Cortex of kidney (tissue), 1 donor: ENCODE results near the gene RAVER1.

Experiments
- DNase-seq: peaks from one replicate; lab custom pipeline; 2025; lab: John Stamatoyannopoulos, UW

Gene RAVER1

DNA sequence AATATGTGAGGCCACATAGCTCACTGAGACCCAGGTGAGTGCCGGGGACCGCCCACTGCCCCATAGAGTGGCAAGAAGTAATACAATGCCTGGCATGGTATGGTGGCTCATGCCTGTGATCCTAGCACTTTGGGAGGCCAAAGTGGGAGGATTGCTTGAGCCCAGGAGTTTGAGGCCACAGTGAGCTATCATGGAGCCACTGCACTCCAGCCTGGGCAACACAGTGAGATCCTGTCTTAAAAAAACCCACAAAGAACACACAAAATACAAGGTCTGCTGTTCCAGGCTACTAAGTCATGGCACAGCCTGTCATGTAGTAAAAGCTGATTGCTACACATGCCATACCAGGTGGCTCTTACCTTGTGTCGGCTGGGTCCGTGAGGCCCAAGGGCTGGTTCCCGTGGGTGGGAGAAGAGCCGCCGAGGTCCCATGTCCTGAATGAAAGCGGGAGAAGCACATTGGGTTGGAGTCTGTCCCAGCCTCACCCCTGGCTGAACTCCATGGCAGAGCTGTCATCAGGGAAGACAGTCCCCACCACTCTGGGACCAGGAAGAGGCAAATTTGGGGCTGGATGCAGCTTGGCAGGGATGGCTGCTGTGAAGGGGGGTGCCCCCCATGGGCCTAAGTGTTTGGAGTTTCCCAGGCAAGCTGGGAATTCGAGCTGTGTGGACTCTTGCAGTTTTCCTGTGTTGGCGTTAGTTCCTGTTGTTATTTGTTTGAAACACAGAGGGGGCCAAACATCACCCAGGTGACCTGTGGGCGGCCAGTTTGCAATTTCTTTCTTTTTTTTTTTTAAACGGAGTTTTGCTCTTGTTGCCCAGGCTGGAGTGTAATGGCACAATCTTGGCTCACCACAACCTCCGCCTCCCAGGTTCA, 14.3 kb downstream of the RAVER1 start:
- DNase-seq, result no peak

DNA sequence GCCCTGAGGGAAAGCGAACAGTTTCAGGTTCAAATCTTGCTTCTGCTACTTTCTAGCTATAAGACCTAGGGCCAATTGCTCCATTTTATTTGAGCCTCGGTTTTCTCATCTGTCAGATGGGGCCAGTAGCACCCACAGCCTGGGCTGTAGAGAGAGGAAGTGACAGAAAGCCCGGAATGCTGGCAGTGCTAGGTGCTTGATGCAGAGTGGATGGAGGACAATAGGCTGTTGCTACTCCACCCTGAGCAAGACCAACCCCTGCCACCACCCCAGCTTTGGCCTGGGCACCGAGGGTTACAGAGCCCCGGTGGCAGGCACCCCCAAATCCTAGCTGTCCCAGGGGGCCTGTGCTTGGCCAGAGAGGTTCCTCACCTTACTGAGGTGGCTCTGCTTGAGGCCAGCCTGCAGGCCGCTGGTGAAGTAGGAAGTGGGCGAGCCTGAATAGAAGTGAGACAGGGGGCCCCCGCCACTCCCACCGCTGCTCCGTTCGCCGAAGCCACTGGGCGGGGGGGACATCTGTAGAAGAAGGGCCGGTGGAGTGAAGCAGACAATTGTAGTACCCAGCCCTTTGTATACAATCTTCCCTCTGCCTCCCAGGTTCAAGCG, 15.4 kb downstream of the RAVER1 start:
- DNase-seq, result no peak

- DNase-seq, result no peak
These were observed 16.1 kb downstream of the RAVER1 start for GRCh38 chr19:10317045-10317856.

DNA sequence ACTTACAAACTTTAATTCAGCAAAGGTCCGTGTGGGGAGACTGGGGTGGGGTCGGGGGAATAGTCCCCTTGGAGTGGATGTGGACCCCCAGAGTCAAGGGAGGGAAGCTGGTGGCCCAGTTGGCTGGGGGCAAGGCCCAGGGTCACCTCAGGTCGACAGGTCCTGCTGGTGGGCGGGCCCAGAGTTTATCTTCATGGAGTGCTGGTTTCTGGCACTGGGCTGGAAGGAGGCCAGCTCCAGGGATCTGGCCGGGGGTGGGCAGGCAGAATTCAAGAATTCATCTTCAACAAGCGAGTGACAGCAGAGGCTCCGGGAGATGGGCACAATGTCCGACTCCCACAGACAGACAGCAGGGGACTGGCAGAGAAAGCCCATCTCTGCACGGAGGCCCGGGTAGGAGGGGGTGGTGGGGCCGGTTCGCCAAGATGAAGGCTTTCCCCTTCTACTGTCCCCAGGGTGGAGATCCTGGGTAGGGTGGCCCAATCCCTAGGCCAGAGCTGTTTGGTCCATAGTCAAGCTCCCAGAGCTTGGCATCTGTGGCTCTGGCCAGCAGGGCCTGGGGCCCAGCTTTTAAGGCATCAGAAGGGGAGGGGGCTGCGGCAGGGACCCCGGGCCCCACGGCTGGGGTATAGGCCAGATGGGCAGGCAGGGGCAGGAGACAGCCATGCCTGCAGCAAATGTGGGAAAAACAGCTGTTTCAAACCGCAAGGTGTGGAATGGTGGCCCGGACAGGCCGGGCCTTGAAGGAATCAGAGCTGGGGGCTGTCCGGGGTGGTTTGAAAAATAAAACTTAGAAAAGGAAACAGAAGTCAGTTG, 16.9 kb downstream of the RAVER1 start:
- DNase-seq, result no peak

DNA sequence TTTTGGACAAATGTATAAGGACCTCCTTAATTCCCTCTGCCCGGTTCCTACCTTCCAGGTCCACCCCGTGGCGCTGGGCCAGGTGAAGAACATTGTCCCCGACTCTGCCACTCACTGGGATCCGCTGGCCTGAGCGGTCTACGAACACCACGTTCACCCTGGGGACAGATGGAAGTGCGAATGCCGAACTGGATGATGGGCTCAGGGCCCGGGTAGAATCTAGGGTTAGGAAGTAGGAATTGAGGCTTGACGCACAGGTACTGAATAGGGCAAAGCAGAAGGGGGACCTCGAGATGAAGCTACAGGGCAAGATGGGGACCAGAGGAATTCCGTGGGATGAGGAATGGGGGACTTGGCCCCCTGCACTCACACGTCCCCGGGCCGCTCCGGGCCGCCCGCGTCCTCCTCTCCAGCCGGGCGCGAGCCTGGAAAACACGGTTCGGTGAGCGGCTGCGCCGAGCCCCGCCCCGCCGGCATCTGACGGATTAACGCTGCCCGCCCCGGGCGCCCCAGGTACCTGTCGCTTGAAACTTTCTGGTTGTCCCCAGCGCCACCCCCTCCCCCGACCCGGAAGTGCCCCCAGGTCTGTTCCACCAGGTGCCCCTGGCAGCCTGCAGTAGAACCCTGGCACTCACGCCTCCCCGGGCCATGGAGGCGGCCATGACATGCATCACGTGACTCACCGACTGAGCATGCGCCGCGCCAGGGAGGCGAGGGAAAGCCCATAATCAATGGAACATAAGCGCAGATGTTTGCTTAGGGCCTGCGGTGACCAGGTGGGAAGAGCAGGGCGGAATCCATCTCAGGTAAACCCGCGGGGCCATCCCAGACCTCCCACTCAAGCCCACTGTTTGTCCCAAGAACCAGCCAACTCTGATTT, 17.8 kb downstream of the RAVER1 start, which contains the start of gene FDX2:
Gene FDX2 (minus strand): TSS at position 681 of the 880 bp plus-strand sequence. CDS start 19 bp downstream, at position 662.
- no peak for DNase-seq

GRCh38 chr19:10309423-10309822, 23.9 kb downstream of the RAVER1 start, which contains the start of gene ZGLP1:
TSS of gene ZGLP1 (minus strand) at chr19:10309815.
- DNase-seq, result no peak

DNA sequence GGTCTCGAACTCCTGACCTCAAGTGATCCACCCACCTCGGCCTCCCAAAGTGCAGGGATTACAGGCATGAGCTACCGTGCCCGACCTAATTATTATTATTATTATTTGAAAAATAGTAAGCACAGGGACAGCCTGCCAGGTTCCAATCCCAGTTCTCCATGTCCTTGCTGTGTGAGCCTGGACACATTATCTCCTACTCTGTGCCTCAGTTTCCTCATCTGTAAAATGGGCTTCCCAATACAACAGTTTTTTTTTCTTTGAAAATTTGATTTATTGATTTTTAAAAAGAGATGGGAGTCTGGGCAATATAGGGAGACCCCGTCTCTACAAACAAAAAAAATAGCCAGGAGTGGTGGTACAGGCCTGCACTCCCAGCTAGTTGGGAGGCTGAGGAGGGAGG, 27.0 kb downstream of the RAVER1 start:
- DNase-seq, result no peak

- no peak for DNase-seq
These were observed 28.1 kb downstream of the RAVER1 start for GRCh38 chr19:10305139-10305806.

DNA sequence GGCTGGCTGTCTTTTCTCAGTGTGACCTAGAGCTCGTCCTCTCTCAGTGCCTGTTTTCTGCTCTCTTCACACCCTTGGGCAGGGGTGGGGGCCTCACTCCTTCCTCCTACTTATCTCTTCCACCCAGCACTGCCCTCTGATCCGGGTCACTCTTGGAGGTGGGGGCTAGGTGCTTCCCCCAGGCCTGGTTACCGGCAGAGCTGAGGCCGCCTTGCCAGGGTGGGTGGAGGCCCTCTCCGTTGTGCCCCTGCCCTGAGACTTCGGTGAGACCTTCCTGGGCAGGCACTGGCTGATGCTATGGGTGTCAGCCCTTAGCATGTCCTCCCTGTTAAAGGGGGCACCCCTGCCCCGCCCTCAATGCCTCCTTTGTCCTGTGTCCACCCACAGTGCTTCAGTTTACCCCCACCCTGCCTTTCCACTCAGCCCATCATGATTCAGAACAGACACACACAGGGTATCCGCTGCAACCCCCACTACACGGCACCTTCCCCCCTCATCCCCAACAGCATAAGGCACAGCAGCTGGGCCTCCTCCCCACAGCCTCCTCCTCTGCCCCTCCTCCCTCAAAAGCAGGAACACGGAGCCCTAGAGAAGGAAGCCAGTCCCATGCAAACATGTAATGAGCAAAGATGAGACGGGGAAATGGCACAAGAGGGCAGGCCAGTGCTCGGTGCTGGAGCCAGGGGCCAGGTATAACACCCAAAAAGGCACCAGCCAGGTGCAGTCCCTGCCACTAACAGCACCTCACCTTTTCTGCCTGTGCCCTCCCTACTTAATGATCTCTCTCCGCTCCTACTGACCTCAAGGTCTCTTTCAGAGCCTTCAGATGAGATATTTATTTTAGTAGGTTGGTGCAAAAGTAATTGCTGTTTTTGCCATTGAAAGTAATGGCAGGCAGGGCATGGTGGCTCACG, 33.5 kb downstream of the RAVER1 start:
- DNase-seq, result no peak

- DNase-seq, result no peak
These were observed 37.3 kb downstream of the RAVER1 start for GRCh38 chr19:10295847-10296591.

DNA sequence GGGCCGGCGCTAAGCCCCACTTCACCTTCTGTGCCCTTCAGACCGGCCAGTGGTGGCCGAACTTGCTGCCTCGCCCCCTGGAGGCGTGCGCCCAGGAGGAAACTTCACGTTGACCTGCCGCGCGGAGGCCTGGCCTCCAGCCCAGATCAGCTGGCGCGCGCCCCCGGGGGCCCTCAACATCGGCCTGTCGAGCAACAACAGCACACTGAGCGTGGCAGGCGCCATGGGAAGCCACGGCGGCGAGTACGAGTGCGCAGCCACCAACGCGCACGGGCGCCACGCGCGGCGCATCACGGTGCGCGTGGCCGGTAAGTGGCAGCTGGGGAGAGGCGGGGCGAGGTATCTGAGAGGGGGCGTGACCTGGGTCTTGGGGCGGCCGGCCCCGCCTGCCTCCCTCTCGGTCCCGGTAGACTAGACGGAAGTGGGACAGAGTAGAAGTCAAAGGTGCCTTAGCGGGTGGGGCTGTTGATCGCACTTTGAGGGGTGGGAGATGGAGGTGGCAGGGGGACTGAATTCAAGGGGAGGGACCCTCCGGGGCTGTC, 38.0 kb downstream of the RAVER1 start:
- no peak for DNase-seq

- no peak for DNase-seq
These were observed 39.0 kb downstream of the RAVER1 start for GRCh38 chr19:10294368-10294697.

DNA sequence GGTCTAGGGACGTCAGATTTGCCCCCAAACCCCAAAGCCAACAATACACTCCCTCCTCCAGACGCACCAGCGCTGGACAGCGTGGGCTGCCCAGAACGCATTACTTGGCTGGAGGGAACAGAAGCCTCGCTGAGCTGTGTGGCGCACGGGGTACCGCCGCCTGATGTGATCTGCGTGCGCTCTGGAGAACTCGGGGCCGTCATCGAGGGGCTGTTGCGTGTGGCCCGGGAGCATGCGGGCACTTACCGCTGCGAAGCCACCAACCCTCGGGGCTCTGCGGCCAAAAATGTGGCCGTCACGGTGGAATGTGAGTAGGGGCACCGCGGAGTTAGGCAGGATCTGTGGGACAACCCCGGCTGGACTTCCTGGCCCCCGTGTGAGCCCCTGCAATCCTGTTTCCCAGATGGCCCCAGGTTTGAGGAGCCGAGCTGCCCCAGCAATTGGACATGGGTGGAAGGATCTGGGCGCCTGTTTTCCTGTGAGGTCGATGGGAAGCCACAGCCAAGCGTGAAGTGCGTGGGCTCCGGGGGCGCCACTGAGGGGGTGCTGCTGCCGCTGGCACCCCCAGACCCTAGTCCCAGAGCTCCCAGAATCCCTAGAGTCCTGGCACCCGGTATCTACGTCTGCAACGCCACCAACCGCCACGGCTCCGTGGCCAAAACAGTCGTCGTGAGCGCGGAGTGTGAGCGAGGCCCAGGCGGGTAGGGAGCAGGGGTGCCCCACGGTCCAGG, 39.5 kb downstream of the RAVER1 start:
- no peak for DNase-seq

DNA sequence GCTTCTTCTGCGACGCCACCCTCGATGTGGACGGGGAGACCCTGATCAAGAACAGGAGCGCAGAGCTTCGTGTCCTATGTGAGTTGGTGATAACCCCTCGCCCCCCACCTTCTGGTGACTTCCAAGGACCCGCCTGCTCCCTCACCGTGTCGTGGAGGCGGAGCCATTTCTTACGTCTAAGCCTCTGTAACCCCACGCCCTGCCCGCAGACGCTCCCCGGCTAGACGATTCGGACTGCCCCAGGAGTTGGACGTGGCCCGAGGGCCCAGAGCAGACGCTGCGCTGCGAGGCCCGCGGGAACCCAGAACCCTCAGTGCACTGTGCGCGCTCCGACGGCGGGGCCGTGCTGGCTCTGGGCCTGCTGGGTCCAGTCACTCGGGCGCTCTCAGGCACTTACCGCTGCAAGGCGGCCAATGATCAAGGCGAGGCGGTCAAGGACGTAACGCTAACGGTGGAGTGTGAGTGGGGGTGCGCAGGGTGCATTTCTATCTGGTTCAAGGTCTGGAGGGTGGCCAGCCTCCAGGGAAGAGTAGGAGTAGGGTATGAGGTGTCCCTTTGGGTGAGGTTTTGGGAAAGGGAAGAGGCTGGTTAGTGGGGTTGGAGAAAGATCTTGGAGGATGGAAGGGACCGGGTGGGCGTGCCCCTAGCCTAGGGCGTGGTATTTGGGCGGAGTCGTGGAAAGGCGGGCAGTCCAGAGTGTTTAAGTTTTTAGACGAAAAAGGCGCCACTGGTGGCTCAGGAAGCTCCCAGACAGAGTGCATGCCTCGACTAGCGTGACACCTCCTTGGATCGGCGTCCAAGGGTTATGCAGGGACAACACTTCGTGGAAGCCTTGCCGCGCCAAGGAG, 40.3 kb downstream of the RAVER1 start:
- DNase-seq, result no peak

DNA sequence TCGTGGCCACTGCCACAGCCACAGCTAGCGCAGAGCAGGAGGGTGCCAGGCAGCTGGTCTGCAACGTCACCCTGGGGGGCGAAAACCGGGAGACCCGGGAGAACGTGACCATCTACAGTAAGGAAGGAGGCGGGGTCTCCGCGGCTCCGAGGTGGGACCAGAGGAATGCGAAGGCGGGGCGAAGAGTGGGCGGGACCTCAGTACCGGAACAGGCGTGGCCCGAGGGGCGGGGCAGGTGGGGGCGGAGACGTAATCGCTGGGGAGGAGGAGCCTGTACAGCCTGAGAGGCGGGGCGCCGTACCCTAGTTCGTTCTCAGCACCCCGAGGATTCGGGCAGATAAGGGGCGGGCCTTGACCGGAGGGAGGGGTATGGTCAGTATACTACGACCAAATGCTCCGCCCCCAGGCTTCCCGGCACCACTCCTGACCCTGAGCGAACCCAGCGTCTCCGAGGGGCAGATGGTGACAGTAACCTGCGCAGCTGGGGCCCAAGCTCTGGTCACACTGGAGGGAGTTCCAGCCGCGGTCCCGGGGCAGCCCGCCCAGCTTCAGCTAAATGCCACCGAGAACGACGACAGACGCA, 41.0 kb downstream of the RAVER1 start:
- DNase-seq, result no peak
